Right lobe of liver (tissue), 6 donors: Measurements from ENCODE around the gene CLPSL2. TPM values are rescaled to one million over a fixed set of nuclear protein-coding genes. Genes with fewer than 3 reads are reported as not detected.

ENCODE experiments used
- ATAC-seq, 4 donors: fragments of 200-7000 bp; cut with Tn5 transposase; one replicate each; pipeline ENCODE4 v1.9.1; 2020; ENCODE audit warnings: mild to moderate bottlenecking in 4 of 4, moderate library complexity in 4 of 4
- DNase-seq, 3 donors: peaks; one replicate each; pipeline ENCODE4 v3.0.0-alpha.2; 2020
- H3K27ac ChIP-seq, 3 donors: fragments of 200-600 bp; one replicate each; pipeline ENCODE4 v1.8.0; 2022
- H3K27me3 ChIP-seq, 2 donors: fragments of 200-600 bp; one replicate each; pipeline ENCODE4 v1.8.0; 2022
- H3K36me3 ChIP-seq, 4 donors: fragments of 200-600 bp; sonication (generic) in 1 of 4; one replicate each; pipeline versions ENCODE4 v1.5.1 to v1.8.0; 2017 to 2022; ENCODE audit warnings: control low read depth in 1 of 4
- H3K4me1 ChIP-seq, 4 donors: fragments of 200-600 bp; sonication (generic) in 1 of 4; one replicate each; pipeline versions ENCODE4 v1.5.1 to v1.8.0; 2017 to 2022; ENCODE audit warnings: control low read depth in 1 of 4
- H3K4me3 ChIP-seq, 3 donors: fragments of 200-600 bp; one replicate each; pipeline ENCODE4 v1.8.0; 2022
- H3K9me3 ChIP-seq, 4 donors: fragments of 200-600 bp; sonication (generic) in 1 of 4; one replicate each; pipeline versions ENCODE4 v1.5.1 to v1.8.0; 2017 to 2022; ENCODE audit warnings: control low read depth in 1 of 4
- POLR2A ChIP-seq: fragments of 450-650 bp; IDR thresholded peaks from one replicate; pipeline ENCODE4 v1.6.1; 2017; ENCODE audit warnings: antibody characterized with exemption, mild to moderate bottlenecking
- WGBS: methylation state at CpG from one replicate; pipeline ENCODE4 v1.1.6; 2018; ENCODE audit warnings: low coverage, low lambda C conversion rate; ENCODE audit not compliant: insufficient coverage; ENCODE audit errors: missing lambda C conversion rate; 5-methylcytosine and 5-hydroxymethylcytosine counted together
- intact Hi-C, 2 donors: fragments of 100-400 bp; cut with DNase I; formaldehyde crosslinking; loops; one replicate each; pipeline versions ENCODE4 v1.11.2 to v1.14.1; 2022
- total RNA-seq, 6 experiments: library from RNA; depleted of rRNA in 2 of 6; stranded (reverse); fragments of >200 nt in 2 of 6; fragmentation: NEBNext Ultra II Directional in 3 of 6; extraction: Animal tissue kit (Norgen Biotek cat#: 25700) in 3 of 6; gene quantifications; one replicate each; pipeline versions ENCODE4 v1.1.0 to v1.2.4, GENCODE V29; 2016 to 2023
- TF ChIP-seq, protein P1 (sequence below), 4 donors: fragments of 200-600 bp in 3 of 4; fragments of 450-650 bp in 1 of 4; IDR thresholded peaks; one replicate each; pipeline versions ENCODE4 v1.5.1 to v1.8.0; 2016 to 2022; ENCODE audit warnings: antibody characterized with exemption in 4 of 4, mild to moderate bottlenecking in 2 of 4
- donor health status: DM: no; HTN: yes; CAD: no.
- donor health status: DM: no; HTN: no; CAD: no.
- donor health status: DM: no; HTN: no; CAD: no.
- donor health status: DM: no; HTN: yes; CAD: no.
- donor health status: DM: no; HTN: yes; CAD: no.

Gene CLPSL2
- total RNA-seq, 6 experiments from 2014 or later, result not detected

- no peaks in the 10 kb centered on the region for H3K36me3 ChIP-seq
- no peak for TF ChIP-seq POLR2A
- TF ChIP-seq, protein P1, sequence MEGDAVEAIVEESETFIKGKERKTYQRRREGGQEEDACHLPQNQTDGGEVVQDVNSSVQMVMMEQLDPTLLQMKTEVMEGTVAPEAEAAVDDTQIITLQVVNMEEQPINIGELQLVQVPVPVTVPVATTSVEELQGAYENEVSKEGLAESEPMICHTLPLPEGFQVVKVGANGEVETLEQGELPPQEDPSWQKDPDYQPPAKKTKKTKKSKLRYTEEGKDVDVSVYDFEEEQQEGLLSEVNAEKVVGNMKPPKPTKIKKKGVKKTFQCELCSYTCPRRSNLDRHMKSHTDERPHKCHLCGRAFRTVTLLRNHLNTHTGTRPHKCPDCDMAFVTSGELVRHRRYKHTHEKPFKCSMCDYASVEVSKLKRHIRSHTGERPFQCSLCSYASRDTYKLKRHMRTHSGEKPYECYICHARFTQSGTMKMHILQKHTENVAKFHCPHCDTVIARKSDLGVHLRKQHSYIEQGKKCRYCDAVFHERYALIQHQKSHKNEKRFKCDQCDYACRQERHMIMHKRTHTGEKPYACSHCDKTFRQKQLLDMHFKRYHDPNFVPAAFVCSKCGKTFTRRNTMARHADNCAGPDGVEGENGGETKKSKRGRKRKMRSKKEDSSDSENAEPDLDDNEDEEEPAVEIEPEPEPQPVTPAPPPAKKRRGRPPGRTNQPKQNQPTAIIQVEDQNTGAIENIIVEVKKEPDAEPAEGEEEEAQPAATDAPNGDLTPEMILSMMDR (IDR thresholded peaks at IDR 0.05), result no peak
- no peaks in the 10 kb centered on the region for H3K9me3 ChIP-seq
- intact Hi-C loops, result no loop called here
- ATAC-seq (peak in 1 of 4 donors; percentile 6), DNase-seq (peak in 1 of 3 donors; percentile 15)
- WGBS, result 89% methylated on average over 11 of the region's 17 CpGs
- H3K27me3 ChIP-seq, result no peaks in the 10 kb centered on the region
- H3K27ac ChIP-seq, result no peak overlapping the region
- no peak overlapping the region for H3K4me3 ChIP-seq
- H3K4me1 ChIP-seq, result no peaks in the 10 kb centered on the region
Observed at GRCh38 chr6:35794536-35795452, 18.4 kb downstream of the CLPSL2 start.

GRCh38 chr6:35795453-35796071, 19.2 kb downstream of the CLPSL2 start:
- peak in 1 of 3 donors; percentile 35 for DNase-seq

DNA sequence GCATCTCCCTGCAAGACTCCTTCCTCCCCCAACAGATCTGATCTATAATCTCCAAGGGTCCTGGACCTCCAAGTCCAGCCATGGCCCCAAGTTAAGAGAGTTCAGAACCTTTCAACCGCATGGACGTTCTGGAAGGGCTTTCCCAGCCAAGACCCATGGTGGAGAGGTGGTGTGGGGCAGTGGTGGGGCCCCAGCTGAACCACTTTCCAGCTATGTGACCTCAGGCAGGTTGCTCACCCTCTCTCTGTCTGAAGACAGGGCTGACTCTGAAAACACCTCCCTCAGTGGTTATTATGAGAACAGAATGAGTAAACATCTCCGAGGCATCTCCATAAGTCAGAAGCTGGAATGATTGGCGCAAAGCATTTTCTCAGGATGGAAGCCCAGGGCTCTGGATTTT, 19.8 kb downstream of the CLPSL2 start:
- TF ChIP-seq, protein P1 (IDR thresholded peaks at IDR 0.05), result no peak
- TF ChIP-seq POLR2A, result no peak
- Histone ChIP-seq H3K9me3 (no peaks in the 10 kb centered on the region), H3K36me3 (no peaks in the 10 kb centered on the region), H3K27me3 (no peaks in the 10 kb centered on the region), H3K4me3 (no peak overlapping the region), H3K4me1 (no peaks in the 10 kb centered on the region), H3K27ac (no peak overlapping the region)
- intact Hi-C loops, result no loop called here
- DNase-seq (no peak), ATAC-seq (peak in 1 of 4 donors; percentile 4)
- 82% methylated on average over 4 of the region's 4 CpGs for WGBS

More at GRCh38 chr6:35795453-35796071, 19.2 kb downstream of the CLPSL2 start:
- peak in 1 of 4 donors; percentile 11 for ATAC-seq
- no peak overlapping the region for H3K4me3 ChIP-seq
- H3K9me3 ChIP-seq, result no peaks in the 10 kb centered on the region
- no peak for TF ChIP-seq POLR2A
- TF ChIP-seq, protein P1 (IDR thresholded peaks at IDR 0.05), result no peak
- H3K4me1 ChIP-seq, result no peaks in the 10 kb centered on the region
- no peaks in the 10 kb centered on the region for H3K27me3 ChIP-seq
- no peak overlapping the region for H3K27ac ChIP-seq
- 85% methylated on average over 9 of the region's 11 CpGs for WGBS
- intact Hi-C loops, result no loop called here
- H3K36me3 ChIP-seq, result no peaks in the 10 kb centered on the region

DNA sequence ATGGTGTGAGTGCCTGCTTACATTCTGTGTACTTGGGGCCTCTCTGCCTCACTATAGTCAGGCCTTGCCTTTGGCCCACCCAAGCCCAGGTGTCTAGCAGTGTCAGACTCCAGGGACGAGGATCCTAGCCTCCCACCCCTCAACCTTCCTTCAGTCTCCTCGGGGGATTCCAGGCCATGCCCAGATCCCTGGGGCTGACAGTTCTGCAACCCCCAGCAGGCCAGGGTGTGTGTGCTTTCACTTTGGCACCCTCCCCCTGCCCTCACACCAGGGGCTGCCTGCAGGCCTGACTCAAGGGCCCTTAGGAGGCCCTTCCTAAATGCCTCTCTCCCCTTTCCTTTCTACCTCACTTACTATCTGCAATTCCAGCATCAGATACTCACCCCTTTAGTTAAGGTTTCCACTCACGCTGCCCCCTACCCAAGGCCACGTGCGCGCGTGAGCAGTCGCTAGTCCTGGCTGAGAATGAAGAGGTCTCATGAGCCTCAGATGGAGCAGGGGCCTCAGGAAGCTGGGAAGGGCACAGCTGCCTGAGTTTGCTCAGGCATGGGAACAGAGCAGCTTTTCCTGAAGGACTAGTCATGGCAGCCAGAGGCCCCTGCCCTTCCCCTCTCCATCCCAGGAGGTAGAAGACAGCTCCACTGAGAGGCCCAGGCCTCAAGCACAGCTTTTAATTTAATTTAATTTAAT, 21.6 kb downstream of the CLPSL2 start:
- Histone ChIP-seq H3K27me3 (no peaks in the 10 kb centered on the region), H3K36me3 (no peaks in the 10 kb centered on the region), H3K4me1 (no peaks in the 10 kb centered on the region), H3K9me3 (no peaks in the 10 kb centered on the region), H3K4me3 (no peak overlapping the region), H3K27ac (no peak overlapping the region)
- ATAC-seq, result peak in 1 of 4 donors; percentile 17
- 86% methylated on average over 8 of the region's 8 CpGs for WGBS
- intact Hi-C loops, result loop anchor here (1.0 kb wide), 1 partner anchor 11 kb away; no protein-coding TSS in a partner anchor
- no peak for DNase-seq
- TF ChIP-seq, protein P1 (IDR thresholded peaks at IDR 0.05), result no peak
- no peak for TF ChIP-seq POLR2A
